Adrenal gland (tissue), 12 donors: ENCODE measurements around the gene MMP24. TPM values are rescaled to one million over a fixed set of nuclear protein-coding genes. Genes with fewer than 3 reads are reported as not detected.

Experiments
- DNase-seq, 7 donors: peaks; one replicate each; pipeline ENCODE4 v3.0.0-alpha.2; 2019 to 2020
- H3K27ac ChIP-seq, 5 donors: fragments of 200-600 bp; sonication (generic) in 4 of 5; 1 replicate in 3 of 5; 2 replicates in 2 of 5; pipeline versions ENCODE4 v1.5.1 to v1.8.0; 2016 to 2020; ENCODE audit warnings: mild to moderate bottlenecking in 1 of 5
- H3K27me3 ChIP-seq: fragments of 200-600 bp; 2 replicates; pipeline ENCODE4 v1.8.0; 2021
- H3K36me3 ChIP-seq, 2 donors: fragments of 200-600 bp; replicated peaks in 1 of 2; 1 replicate in 1 of 2; 2 replicates in 1 of 2; pipeline versions ENCODE4 v1.5.1 to v1.8.0; 2018 to 2022
- H3K4me1 ChIP-seq, 2 donors: fragments of 200-600 bp; replicated peaks in 1 of 2; 1 replicate in 1 of 2; 2 replicates in 1 of 2; pipeline versions ENCODE4 v1.5.1 to v1.8.0; 2018 to 2021
- H3K4me3 ChIP-seq, 4 donors: fragments of 200-600 bp; sonication (generic) in 3 of 4; one replicate each; pipeline ENCODE4 v1.5.1; 2016 to 2018
- H3K9me3 ChIP-seq, 3 donors: fragments of 200-600 bp; sonication (generic) in 1 of 3; replicated peaks in 1 of 3; 1 replicate in 2 of 3; 2 replicates in 1 of 3; pipeline versions ENCODE4 v1.5.1 to v1.8.0; 2016 to 2021
- POLR2A ChIP-seq, 2 donors: fragments of 450-650 bp; IDR thresholded peaks; one replicate each; pipeline ENCODE4 v1.6.1; 2017; ENCODE audit warnings: antibody characterized with exemption in 2 of 2, mild to moderate bottlenecking in 2 of 2, moderate library complexity in 1 of 2
- WGBS, 4 donors: extraction: QIAGEN DNeasy Blood & Tissue Kit in 2 of 4; methylation state at CpG; one replicate each; pipeline versions ENCODE4 v1.1.5 to v1.1.7; 2013 to 2017; 5-methylcytosine and 5-hydroxymethylcytosine counted together
- intact Hi-C, 2 donors: fragments of 100-400 bp; cut with DNase I; formaldehyde crosslinking; loops; one replicate each; pipeline versions ENCODE4 v1.14.1 to v1.15.0; 2022 to 2023
- polyA plus RNA-seq, 3 donors: library from polyadenylated mRNA; stranded (reverse); fragments of 200-250 nt in 2 of 3; fragments of 350-450 nt in 1 of 3; fragmentation: Illumina TruSeq in 1 of 3; extraction: RNeasy Lipid Tissue Mini Kit (QIAGEN cat#74804) in 1 of 3; gene quantifications; one replicate each; pipeline ENCODE4 v1.2.3, GENCODE V29; 2013 to 2014
- total RNA-seq, 9 donors: library from RNA; depleted of rRNA in 4 of 9; stranded (reverse); fragments of >200 nt in 4 of 9; fragments of 120-200 nt in 1 of 9; fragmentation: NEBNext Ultra II Directional in 1 of 9; extraction: Animal tissue kit (Norgen Biotek cat#: 25700) in 1 of 9; gene quantifications; one replicate each; pipeline versions ENCODE4 v1.1.0 to v1.2.4, GENCODE V29; 2013 to 2023
- TF ChIP-seq, protein P1 (sequence below), 6 experiments: fragments of 450-650 bp in 4 of 6; fragments of 200-600 bp in 2 of 6; sonication (generic) in 1 of 6; IDR thresholded peaks; 1 replicate in 5 of 6; 2 replicates in 1 of 6; pipeline versions ENCODE4 v1.5.1 to v1.8.0; 2016 to 2021; ENCODE audit warnings: antibody characterized with exemption in 6 of 6, mild to moderate bottlenecking in 2 of 6, moderate library complexity in 1 of 6
- donor health status: healthy with polysubstance abuse.
- donor health status: Bipolar disorder and iron deficiency.
- donor health status: DM: yes; HTN: yes; CAD: no.
- donor health status: DM: no; HTN: no; CAD: no.
- donor health status: DM: no; HTN: no; CAD: no.
- donor health status: DM: yes; HTN: yes; CAD: no.

MMP24 gene
- total and polyA plus RNA-seq, 12 donors, result 0.09 to 2.3 (median 1.3) TPM

DNA sequence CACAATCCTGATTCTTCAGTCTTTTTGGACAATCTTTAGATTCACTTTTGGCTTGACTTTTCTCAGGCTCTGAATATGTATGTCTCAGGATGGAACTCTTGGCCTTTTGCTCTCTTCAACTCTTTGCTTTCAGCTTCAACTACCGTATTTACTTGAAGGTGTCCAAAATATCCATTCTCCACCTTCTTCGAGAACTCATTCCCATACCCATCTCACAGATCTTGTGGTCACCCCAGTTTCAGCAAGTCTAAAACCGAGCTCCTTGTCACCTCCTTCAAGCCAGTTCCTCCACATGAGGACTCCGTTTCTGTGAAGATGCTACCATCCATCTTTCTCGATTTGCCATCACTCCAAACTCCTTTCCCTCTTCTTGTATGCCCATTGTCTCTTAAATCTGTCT, 2.0 kb upstream of the MMP24 start:
- intact Hi-C loops, result no loop called here
- H3K9me3 ChIP-seq, result no peaks in the 10 kb centered on the region

DNA sequence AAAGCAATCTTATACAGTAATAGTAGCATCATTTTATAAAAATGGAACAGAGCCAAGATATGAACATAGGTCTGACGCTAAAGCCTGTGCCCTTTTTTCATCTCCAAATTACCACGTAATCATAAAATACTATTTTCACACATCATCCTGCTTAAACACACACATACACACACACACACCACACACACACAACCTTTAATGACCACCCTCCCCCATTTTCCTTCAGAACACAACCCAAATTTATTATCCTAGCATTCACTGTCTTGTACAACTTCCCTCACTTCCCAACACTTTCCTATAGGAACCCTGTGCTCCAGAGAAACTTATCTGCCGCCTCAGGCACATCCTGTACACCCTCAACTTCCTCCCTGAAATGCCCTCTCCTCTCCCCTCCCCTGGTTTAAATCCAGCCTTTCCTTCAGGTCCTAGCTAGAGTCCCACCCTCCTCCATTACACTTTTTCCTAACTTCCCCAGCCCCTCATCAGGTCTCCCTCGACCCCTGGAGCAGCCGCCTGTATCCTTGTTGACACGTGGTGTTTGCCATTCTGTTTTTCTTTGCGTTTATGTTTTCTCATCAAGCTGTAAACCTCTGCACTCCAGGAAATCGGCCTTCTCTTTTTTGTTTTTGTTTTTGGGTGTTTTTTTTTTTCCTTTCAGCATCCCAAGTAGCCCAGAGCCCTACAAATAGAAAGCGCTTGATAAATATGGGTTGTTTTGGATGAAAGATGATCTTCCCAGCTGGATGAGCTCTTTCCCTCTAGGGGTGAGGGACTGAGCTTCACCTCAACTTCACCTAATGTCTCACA, 968 bp upstream of the MMP24 start:
- no peak for TF ChIP-seq POLR2A (IDR thresholded peaks at IDR 0.05)
- TF ChIP-seq, protein P1, sequence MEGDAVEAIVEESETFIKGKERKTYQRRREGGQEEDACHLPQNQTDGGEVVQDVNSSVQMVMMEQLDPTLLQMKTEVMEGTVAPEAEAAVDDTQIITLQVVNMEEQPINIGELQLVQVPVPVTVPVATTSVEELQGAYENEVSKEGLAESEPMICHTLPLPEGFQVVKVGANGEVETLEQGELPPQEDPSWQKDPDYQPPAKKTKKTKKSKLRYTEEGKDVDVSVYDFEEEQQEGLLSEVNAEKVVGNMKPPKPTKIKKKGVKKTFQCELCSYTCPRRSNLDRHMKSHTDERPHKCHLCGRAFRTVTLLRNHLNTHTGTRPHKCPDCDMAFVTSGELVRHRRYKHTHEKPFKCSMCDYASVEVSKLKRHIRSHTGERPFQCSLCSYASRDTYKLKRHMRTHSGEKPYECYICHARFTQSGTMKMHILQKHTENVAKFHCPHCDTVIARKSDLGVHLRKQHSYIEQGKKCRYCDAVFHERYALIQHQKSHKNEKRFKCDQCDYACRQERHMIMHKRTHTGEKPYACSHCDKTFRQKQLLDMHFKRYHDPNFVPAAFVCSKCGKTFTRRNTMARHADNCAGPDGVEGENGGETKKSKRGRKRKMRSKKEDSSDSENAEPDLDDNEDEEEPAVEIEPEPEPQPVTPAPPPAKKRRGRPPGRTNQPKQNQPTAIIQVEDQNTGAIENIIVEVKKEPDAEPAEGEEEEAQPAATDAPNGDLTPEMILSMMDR (IDR thresholded peaks at IDR 0.05), result no peak
- Histone ChIP-seq H3K27me3 (no peaks in the 10 kb centered on the region), H3K27ac (no peak overlapping the region), H3K4me1 (peaks cover 3 to 4% of the 10 kb centered on the region in 2 donors), H3K9me3 (no peaks in the 10 kb centered on the region), H3K36me3 (no peaks in the 10 kb centered on the region), H3K4me3 (no peak overlapping the region)
- no peak for DNase-seq
- intact Hi-C loops, result no loop called here
- 52 to 59% (median 54%) methylated on average over 9 of the region's 9 CpGs for WGBS, 4 donors

More for the DNA sequence above, 2.0 kb upstream of the MMP24 start:
- WGBS, 4 donors, result 94 to 98% (median 95%) methylated on average over 5 of the region's 5 CpGs
- Histone ChIP-seq H3K27ac (no peak overlapping the region), H3K4me1 (peaks cover 3 to 4% of the 10 kb centered on the region in 2 donors), H3K36me3 (no peaks in the 10 kb centered on the region), H3K4me3 (no peak overlapping the region), H3K27me3 (no peaks in the 10 kb centered on the region)
- no peak for DNase-seq
- TF ChIP-seq POLR2A (IDR thresholded peaks at IDR 0.05), result no peak
- TF ChIP-seq, protein P1 (IDR thresholded peaks at IDR 0.05), result no peak

DNA sequence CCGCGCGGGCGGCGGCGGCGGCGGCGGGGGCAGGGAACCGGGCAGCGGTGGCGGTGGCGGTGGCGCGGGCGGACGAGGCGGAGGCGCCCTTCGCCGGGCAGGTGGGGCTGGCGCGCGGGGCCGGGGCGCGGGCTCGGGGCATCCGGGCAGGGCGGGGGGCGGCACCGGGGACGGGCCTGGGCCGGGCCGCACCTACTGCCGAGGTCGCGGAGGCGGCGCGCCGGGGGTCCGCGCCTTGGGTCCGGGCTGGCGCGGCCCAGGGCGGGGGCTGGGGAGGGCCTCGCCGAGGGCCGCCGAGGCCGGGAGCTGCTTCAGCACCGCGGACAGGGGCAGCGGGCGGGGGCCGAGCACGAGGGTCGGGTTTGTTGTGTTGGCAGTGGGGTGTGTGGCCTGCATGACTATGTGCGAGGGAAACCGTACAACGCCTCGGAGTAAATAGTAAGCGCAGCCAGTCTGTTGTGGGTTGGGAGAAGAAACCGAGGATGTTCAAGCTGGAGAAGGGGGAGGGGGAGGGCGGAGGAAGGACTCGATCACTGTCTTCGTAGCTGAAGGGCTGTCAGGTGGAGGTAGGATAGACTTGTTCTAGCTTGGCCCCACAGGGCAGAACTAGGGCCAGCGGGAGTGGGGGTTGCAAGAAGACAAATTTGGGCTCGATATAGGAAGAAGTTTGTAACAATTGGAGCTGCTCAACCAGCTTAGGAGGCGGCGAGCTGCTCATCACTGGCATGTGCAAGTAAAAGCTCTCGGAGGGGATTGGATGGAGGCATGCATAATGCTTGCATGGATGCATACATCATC, 593 bp downstream of the MMP24 start:
- Histone ChIP-seq H3K36me3 (no peaks in the 10 kb centered on the region), H3K27me3 (no peaks in the 10 kb centered on the region), H3K4me1 (peaks cover 3 to 4% of the 10 kb centered on the region in 2 donors), H3K27ac (no peak overlapping the region), H3K4me3 (peak overlapping the region in 1 of 4 donors; percentile 35), H3K9me3 (no peaks in the 10 kb centered on the region)
- TF ChIP-seq, protein P1 (IDR thresholded peaks at IDR 0.05), result no peak
- TF ChIP-seq POLR2A (IDR thresholded peaks at IDR 0.05), result no peak
- intact Hi-C loops, result no loop called here
- peak; percentile 52 to 69 (median 61) for DNase-seq
- WGBS, 4 donors, result 6 to 33% (median 14%) methylated on average over 14 to 74 of the region's 74 CpGs

DNA sequence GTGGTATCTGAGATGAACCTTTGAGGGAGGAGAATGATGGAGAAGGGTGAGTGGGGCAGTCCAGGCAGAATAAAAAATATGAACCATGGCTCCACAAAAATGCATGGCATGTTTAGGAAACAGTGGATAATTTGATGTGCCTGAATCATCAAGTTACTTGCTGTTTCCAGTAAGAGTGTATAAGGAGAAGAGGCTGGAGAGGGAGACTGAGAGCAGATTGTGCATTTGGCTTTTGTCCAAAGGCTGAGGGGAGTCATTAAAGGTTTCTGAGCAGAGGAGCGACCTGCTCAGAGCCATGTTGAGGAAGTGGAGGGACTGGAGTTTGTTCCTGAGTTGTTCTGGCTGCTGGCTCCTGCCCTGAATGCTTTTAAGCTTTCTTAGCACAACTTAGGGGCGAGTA, 6.1 kb downstream of the MMP24 start:
- Histone ChIP-seq H3K27me3 (no peaks in the 10 kb centered on the region), H3K4me3 (no peak overlapping the region), H3K4me1 (no peaks in the 10 kb centered on the region), H3K27ac (no peak overlapping the region), H3K36me3 (no peaks in the 10 kb centered on the region), H3K9me3 (no peaks in the 10 kb centered on the region)
- intact Hi-C loops, result no loop called here
- DNase-seq, result no peak
- 88 to 97% (median 90%) methylated on average over 2 of the region's 2 CpGs for WGBS, 4 donors
- no peak for TF ChIP-seq POLR2A (IDR thresholded peaks at IDR 0.05)
- TF ChIP-seq, protein P1 (IDR thresholded peaks at IDR 0.05), result no peak
